Cardiac muscle cell (in vitro differentiated cells and primary cell): ENCODE results near the gene KCNK18. TPM values are rescaled to one million over a fixed set of nuclear protein-coding genes. Genes with fewer than 3 reads are reported as not detected.
A peak's percentile ranks its signal among the peaks of the same experiment; 100 is the strongest.

Experiments used
- DNase-seq, 2 donors: peaks; one replicate each; pipeline versions ENCODE4 v3.0.0 to v3.0.0-alpha.2; 2010 to 2017; ENCODE audit warnings: low read depth in 1 of 2, low spot score in 1 of 2
- H3K27ac ChIP-seq: fragments of 200-600 bp; sonication (generic); 2 replicates; pipeline ENCODE4 v1.5.1; 2016
- H3K27me3 ChIP-seq: fragments of 200-600 bp; sonication (generic); 2 replicates; pipeline ENCODE4 v1.6.0; 2016; ENCODE audit warnings: control low read depth
- H3K36me3 ChIP-seq: fragments of 200-600 bp; sonication (generic); 2 replicates; pipeline ENCODE4 v1.5.1; 2016; ENCODE audit warnings: control low read depth
- H3K4me1 ChIP-seq: fragments of 200-600 bp; sonication (generic); 2 replicates; pipeline ENCODE4 v1.8.1; 2017; ENCODE audit warnings: low read depth, mild to moderate bottlenecking, mixed run types
- H3K4me3 ChIP-seq: fragments of 200-600 bp; sonication (generic); 2 replicates; pipeline ENCODE4 v1.5.1; 2016; ENCODE audit warnings: mild to moderate bottlenecking
- H3K9me3 ChIP-seq: fragments of 200-600 bp; sonication (generic); 2 replicates; pipeline ENCODE4 v1.5.1; 2017; ENCODE audit warnings: low read depth, mild to moderate bottlenecking, control low read depth
- CTCF ChIP-seq: IDR thresholded peaks from 2 replicates; pipeline ENCODE4 v1.5.1; 2012; ENCODE audit warnings: low read depth, mild to moderate bottlenecking, low read length
- polyA plus RNA-seq: library from polyadenylated mRNA; unstranded; fragments of >200 nt; fragmentation: Nextera tagmentation; extraction: Ambion mirVana; gene quantifications from 2 replicates; pipeline ENCODE4 v1.2.1, GENCODE V29; 2016
- total RNA-seq: library from RNA; depleted of rRNA; stranded (reverse); fragments of >200 nt; gene quantifications from 2 replicates; pipeline ENCODE4 v1.2.3, GENCODE V29; 2016

The KCNK18 gene
- total and polyA plus RNA-seq, 2 experiments from 2014 or later = not detected

DNA sequence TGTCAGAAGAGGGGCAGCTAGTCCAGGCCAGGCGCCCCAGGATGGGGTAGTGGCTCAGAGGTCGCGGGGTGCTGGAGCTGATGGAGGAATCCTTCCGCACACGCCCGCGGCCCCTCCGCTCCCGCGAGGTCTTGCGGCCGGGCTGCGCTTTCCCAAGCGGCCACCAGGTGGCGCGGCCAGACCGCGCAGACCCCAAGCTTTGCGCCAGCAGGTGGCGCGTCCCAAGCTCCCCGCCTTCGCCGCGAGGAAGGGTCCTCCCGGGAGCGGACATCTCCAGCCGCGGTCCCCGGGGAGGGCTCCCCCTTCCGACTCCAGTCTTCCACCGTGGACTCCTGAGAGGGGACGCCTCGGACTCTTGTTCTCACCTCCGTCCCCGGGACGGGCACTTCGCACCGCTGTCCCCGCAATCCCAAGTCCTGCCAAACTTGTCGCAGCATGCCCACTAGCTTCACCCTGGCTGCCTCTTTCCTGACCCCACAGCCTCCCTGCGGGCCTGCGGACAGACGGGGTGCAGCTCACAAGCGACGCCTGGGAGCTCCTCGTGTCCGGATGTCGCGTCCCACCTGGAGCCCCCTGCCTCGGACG, 19.4 kb downstream of the KCNK18 start:
- peak overlapping the region; percentile 28 for H3K4me3 ChIP-seq
- TF ChIP-seq CTCF = peak; percentile 100
- no peaks in the 10 kb centered on the region for H3K9me3 ChIP-seq
- no peaks in the 10 kb centered on the region for H3K4me1 ChIP-seq
- peaks cover 59% of the 10 kb centered on the region for H3K27me3 ChIP-seq
- no peak overlapping the region for H3K27ac ChIP-seq
- H3K36me3 ChIP-seq = no peaks in the 10 kb centered on the region
- DNase-seq = peak; percentile 73 to 90

DNA sequence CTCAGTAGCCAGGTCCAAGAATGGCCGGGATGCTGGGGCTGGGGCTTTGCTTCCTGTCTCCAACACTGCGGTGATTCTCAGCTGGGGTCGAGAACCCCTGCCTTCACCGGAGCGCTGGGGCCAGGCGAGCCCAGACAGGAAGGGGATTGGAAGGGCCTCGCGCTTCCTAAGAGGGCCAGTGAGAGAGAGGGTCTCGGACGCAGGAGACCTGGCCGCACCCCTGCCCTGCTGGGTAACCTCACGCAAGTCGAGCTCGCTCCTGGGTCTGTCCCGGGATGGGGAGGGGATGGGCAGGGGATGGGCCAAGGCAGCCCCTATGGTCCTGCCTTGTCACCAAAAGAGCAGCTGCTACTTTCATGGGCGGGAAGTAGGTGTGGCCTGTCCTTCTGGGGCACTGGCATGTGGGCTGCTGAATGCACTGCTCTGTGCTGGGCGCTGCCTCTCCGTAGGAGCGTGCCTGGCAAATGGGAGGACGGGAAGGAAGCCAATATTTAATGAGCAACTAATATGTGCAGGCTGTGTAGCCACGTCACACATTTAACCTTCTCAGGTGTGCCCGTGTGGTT, 20.0 kb downstream of the KCNK18 start:
- Histone ChIP-seq H3K9me3 (no peaks in the 10 kb centered on the region), H3K27me3 (peaks cover 59% of the 10 kb centered on the region), H3K4me3 (peak overlapping the region; percentile 28), H3K4me1 (no peaks in the 10 kb centered on the region), H3K36me3 (no peaks in the 10 kb centered on the region), H3K27ac (no peak overlapping the region)
- TF ChIP-seq CTCF = no peak
- peak in 1 of 2 donors; percentile 6 for DNase-seq

GRCh38 chr10:117218654-117219053, 21.4 kb downstream of the KCNK18 start:
- H3K36me3 ChIP-seq = no peaks in the 10 kb centered on the region
- H3K4me1 ChIP-seq = no peaks in the 10 kb centered on the region
- H3K27ac ChIP-seq = no peak overlapping the region
- peaks cover 57% of the 10 kb centered on the region for H3K27me3 ChIP-seq
- no peak for TF ChIP-seq CTCF
- no peak for DNase-seq
- no peak overlapping the region for H3K4me3 ChIP-seq
- no peaks in the 10 kb centered on the region for H3K9me3 ChIP-seq

DNA sequence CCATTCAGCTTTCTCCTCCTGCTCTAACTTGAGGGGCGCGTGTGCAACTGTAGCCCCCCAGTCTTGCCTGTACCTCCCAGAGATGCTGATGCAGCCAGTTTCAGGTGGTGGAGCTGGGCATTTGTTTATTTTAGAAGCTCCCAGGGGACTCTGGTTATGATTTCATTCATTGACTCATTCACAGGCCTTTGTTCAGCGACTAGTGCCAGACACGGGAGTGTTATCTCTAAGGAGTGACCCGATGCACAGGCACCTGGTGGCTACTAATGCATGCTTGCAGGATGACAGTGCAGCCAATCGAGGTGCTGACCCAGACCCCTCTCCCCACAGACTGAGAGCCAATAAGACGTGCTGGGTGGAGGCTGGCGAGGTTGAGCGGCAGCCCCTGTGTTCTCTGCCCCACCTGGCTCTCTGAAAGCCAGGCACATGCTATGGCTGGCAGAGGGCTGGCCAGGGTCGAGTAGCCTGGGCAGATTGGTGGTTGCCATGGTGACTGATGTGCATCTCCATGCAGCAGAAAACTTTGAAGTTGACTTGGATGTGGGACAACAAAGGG, 23.9 kb downstream of the KCNK18 start:
- H3K27me3 ChIP-seq = peaks cover 31% of the 10 kb centered on the region
- H3K27ac ChIP-seq = no peak overlapping the region
- H3K36me3 ChIP-seq = no peaks in the 10 kb centered on the region
- no peak overlapping the region for H3K4me3 ChIP-seq
- TF ChIP-seq CTCF = no peak
- H3K9me3 ChIP-seq = no peaks in the 10 kb centered on the region
- peak in 1 of 2 donors; percentile 6 for DNase-seq
- H3K4me1 ChIP-seq = no peaks in the 10 kb centered on the region

GRCh38 chr10:117222552-117222951, 25.3 kb downstream of the KCNK18 start:
- Histone ChIP-seq H3K4me3 (no peak overlapping the region), H3K9me3 (no peaks in the 10 kb centered on the region), H3K27me3 (peaks cover 22% of the 10 kb centered on the region), H3K4me1 (no peaks in the 10 kb centered on the region), H3K36me3 (no peaks in the 10 kb centered on the region), H3K27ac (no peak overlapping the region)
- DNase-seq = no peak
- TF ChIP-seq CTCF = no peak
